GM12865 (cell line): Measurements from ENCODE around the gene FER.
"Not testable (repeated sequence)": the region's sequence is repeated elsewhere in the genome, so short reads cannot be mapped to it uniquely, and the experiment has no call there.

Experiments
- DNase-seq: peaks from one replicate; pipeline ENCODE4 v3.0.0; 2010; ENCODE audit warnings: low read depth
- H3K4me3 ChIP-seq: 2 replicates; pipeline ENCODE4 v1.5.1; 2011; ENCODE audit warnings: mild to moderate bottlenecking, low read depth, low read length, control low read depth
- TF ChIP-seq, protein P1 (sequence below): IDR thresholded peaks from 2 replicates; pipeline ENCODE4 v1.5.1; 2011; ENCODE audit warnings: low read length, control low read depth, low read depth, inconsistent platforms; ENCODE audit not compliant: insufficient read depth; ENCODE audit errors: missing control alignments

Gene FER

DNA sequence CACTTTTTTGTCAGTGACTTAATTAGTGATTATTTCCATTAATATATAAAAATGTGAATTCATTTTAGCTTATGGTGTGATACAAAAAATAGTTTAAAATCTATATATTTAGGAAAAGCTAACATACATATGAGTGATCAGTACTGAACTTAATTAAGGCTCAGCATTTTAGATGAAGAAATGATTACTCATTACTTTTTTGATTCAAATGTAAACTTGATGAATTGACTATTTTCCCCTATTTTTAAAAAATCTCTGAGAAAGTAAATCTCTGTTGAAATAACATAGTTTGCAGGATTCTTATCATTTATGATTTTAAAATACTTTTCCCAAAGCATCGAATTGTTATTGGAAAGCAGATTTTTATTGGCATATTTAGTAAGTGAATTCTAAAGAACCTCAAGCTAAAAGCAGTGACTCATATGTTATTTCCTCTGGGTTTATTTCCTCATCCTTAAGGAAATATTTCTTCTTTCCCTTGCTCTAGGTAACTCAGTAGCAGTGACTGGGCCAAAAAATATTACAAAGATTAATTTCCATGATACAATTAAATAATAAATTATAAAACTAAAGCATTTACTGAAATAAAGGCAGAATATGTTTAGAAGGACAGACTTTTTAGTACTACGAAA lies 290.6 kb downstream of the FER start:
- H3K4me3 ChIP-seq = no peak overlapping the region
- TF ChIP-seq, protein P1, sequence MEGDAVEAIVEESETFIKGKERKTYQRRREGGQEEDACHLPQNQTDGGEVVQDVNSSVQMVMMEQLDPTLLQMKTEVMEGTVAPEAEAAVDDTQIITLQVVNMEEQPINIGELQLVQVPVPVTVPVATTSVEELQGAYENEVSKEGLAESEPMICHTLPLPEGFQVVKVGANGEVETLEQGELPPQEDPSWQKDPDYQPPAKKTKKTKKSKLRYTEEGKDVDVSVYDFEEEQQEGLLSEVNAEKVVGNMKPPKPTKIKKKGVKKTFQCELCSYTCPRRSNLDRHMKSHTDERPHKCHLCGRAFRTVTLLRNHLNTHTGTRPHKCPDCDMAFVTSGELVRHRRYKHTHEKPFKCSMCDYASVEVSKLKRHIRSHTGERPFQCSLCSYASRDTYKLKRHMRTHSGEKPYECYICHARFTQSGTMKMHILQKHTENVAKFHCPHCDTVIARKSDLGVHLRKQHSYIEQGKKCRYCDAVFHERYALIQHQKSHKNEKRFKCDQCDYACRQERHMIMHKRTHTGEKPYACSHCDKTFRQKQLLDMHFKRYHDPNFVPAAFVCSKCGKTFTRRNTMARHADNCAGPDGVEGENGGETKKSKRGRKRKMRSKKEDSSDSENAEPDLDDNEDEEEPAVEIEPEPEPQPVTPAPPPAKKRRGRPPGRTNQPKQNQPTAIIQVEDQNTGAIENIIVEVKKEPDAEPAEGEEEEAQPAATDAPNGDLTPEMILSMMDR = no peak
- DNase-seq = no peak

DNA sequence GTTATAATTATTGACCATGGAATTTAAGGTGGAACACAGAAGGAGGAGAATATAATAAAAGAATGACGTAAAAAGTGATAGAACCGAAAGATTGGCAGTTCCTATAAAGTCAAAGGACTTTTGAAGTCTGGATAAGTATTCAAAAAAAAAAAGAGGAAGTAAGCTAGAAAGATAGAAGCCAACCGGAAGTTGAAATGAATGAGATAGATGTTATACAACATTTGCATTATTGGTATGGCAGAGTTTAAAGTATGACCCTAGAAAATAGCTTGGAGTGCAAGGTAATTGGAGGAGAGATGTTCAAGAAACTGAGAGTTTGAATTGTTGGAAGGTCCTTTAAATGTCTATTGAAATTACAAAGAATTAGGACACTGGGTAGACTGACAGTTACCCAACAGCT lies 293.6 kb downstream of the FER start:
- TF ChIP-seq, protein P1 = no peak
- no peak overlapping the region for H3K4me3 ChIP-seq
- no peak for DNase-seq

DNA sequence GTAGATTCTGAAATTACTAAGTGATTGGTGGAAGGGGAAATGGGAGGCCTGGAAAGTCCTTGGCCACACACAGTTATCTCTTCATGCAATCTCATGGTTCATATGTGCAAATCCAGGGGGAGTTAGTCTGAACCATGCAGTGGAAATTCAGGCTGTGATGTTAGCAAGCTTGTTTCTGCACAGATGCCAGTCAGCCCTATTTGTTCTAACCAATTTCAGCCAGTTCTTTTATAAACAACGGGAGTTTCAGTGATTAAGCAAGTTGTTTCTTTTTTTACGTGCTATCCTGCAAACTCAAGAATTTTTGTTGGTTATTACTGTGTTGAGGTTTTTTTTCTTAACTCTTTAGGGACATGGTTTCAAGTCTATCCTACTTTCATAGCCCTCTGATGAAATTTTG lies 298.0 kb downstream of the FER start:
- DNase-seq = no peak
- TF ChIP-seq, protein P1 = no peak
- H3K4me3 ChIP-seq = no peak overlapping the region

DNA sequence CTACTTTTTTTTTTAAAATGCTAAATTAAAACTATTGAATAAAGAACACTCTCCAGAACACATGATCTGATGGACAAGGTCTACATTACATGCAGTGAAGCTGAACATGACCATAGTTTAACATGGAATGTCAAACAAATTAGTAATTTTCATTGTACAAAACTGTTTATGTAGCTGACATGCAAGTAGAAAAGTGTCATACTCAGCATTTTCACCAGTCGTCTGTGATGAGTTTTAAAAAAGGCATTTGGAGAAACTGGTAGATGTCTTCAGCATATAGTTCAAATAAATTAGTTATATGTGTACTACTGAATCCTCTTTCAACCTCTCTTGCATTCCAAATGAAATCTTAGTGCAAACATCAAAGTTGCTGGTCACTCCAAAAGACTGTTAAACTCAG lies 301.9 kb downstream of the FER start:
- DNase-seq = no peak
- TF ChIP-seq, protein P1 = no peak
- no peak overlapping the region for H3K4me3 ChIP-seq

DNA sequence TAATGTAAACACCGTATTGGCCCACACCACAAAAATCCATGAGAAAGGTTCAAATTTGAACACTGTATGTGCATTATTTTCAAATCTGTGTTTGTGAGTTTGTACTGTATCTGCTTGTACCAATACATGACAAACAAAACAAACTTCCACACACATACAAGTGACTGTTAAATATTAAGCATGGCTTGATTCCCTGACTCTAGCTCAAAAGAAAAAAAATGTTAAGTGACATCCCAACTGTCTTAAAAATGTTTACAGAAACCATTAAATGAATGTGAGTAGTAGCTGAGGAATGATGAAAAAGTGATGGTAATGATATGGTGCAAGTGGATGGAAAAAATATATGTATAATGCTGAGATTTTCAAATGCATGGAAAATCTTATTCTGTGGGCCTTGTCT lies 302.6 kb downstream of the FER start:
- not testable (repeated sequence) for DNase-seq

DNA sequence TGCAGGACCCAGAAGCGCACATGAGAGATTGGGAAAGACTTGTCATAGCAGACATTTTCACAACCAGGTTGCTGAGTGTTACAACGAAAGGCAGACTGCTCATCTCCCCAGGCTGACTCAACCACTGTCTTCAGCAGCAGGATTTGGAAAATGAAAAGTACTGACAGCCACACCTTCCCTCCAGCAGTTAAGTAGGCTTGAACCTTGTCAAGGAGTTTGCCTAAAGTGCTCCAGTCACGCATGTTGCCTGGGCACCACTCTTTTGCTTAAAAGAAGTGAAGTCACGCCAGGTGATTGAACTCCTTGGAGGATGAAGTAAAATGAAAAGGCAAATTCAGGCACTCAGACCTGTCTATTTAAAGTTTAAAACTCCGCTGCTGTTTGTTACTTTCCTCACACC lies 304.5 kb downstream of the FER start:
- H3K4me3 ChIP-seq, DNase-seq: not testable (repeated sequence)

More for the DNA sequence above, 302.6 kb downstream of the FER start:
- not testable (repeated sequence) for H3K4me3 ChIP-seq

DNA sequence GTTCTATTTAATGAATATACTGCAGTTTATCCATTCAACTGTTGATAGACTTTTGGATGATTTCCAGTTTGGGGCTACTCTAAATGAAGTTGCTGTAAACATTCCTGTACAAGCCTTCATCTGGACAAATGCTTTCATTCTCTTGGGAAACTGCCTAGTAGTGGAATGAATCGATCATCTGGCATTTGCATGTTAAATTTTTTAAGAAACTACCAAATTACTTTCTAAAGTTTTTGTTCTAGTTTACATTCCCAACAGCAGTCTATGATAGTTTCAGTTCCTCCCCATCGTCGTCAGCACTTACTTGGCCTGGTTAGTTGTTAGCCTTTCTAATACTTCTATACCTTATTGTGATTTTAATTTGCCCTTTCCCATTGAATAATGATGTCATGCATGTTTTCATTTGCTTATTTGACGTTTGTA lies 306.3 kb downstream of the FER start:
- no peak overlapping the region for H3K4me3 ChIP-seq
- DNase-seq = peak; percentile 18
- TF ChIP-seq, protein P1 = no peak

DNA sequence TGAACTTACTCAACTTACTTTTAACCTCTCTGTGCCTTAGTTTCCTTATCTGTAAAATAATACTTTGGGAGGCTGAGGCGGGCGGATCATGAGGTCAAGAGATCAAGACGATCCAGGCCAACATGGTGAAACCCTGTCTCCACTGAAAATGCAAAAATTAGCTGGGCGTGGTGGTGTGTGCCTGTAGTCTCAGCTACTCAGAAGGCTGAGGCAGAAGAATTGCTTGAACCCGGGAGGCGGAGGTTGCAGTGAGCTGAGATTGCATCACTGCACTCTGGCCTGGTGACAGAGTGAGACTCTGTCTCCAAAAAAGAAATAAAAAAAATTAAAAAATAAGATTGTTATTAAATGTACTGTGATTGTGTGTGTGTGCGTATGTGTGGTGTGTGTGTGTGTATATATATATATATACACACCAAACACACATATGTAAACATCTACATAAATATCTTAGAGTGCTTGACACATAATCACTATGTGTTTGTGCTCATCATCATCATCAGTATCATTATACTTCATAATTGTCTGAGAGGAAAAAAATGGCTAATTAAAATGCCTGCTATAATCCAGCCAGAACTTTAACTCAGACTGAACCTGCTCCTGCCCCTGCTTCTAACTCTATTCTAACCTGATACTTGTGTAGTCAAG lies 312.8 kb downstream of the FER start:
- no peak overlapping the region for H3K4me3 ChIP-seq
- TF ChIP-seq, protein P1 = no peak
- no peak for DNase-seq
